ENCODE data around the gene RBM42. TPM values are rescaled to one million over a fixed set of nuclear protein-coding genes. Genes with fewer than 3 reads are reported as not detected.
A peak's percentile ranks its signal among the peaks of the same experiment; 100 is the strongest.

Gene RBM42
- total RNA-seq, 4 donors from 2014 or later, result 57.3 to 64.4 (median 63.1) TPM

GRCh38 chr19:35636651-35637050 lies 7.8 kb downstream of the RBM42 start:
- Histone ChIP-seq H3K9me3 (no peaks in the 10 kb centered on the region), H3K36me3 (peaks cover 0 to 66% (median 0%) of the 10 kb centered on the region in 3 donors), H3K4me3 (no peak overlapping the region), H3K27ac (no peak overlapping the region), H3K27me3 (no peaks in the 10 kb centered on the region), H3K4me1 (peaks cover 0 to 3% (median 0%) of the 10 kb centered on the region in 4 donors)
- TF ChIP-seq CTCF (IDR thresholded peaks at IDR 0.05), result no peak
- TF ChIP-seq POLR2A (IDR thresholded peaks at IDR 0.05), result no peak
- no peak for DNase-seq

- Histone ChIP-seq H3K27ac (no peak overlapping the region), H3K4me3 (no peak overlapping the region), H3K27me3 (no peaks in the 10 kb centered on the region), H3K4me1 (peaks cover 0 to 7% (median 0%) of the 10 kb centered on the region in 4 donors), H3K36me3 (peaks cover 0 to 61% (median 0%) of the 10 kb centered on the region in 3 donors), H3K9me3 (no peaks in the 10 kb centered on the region)
- DNase-seq, result no peak
- TF ChIP-seq POLR2A (IDR thresholded peaks at IDR 0.05), result no peak
- TF ChIP-seq CTCF (IDR thresholded peaks at IDR 0.05), result no peak
These were observed 8.3 kb downstream of the RBM42 start for GRCh38 chr19:35637165-35637564.

GRCh38 chr19:35639321-35639639 lies 10.4 kb downstream of the RBM42 start:
- Histone ChIP-seq H3K4me3 (no peak overlapping the region), H3K36me3 (peaks cover 0 to 40% (median 0%) of the 10 kb centered on the region in 3 donors), H3K9me3 (no peaks in the 10 kb centered on the region), H3K27ac (no peak overlapping the region), H3K4me1 (peaks cover 0 to 11% (median 3%) of the 10 kb centered on the region in 4 donors), H3K27me3 (no peaks in the 10 kb centered on the region)
- DNase-seq, result no peak
- TF ChIP-seq POLR2A (IDR thresholded peaks at IDR 0.05) (no peak), CTCF (IDR thresholded peaks at IDR 0.05) (no peak)

GRCh38 chr19:35639863-35640262 lies 11.0 kb downstream of the RBM42 start:
- no peak overlapping the region for H3K4me3 ChIP-seq
- peaks cover 0 to 11% (median 4%) of the 10 kb centered on the region in 4 donors for H3K4me1 ChIP-seq
- H3K9me3 ChIP-seq, result no peaks in the 10 kb centered on the region
- TF ChIP-seq POLR2A (IDR thresholded peaks at IDR 0.05) (no peak), CTCF (IDR thresholded peaks at IDR 0.05) (no peak)
- DNase-seq, result no peak
- H3K27ac ChIP-seq, result no peak overlapping the region
- H3K27me3 ChIP-seq, result no peaks in the 10 kb centered on the region
- peaks cover 0 to 34% (median 0%) of the 10 kb centered on the region in 3 donors for H3K36me3 ChIP-seq

- Histone ChIP-seq H3K36me3 (peaks cover 0 to 16% (median 0%) of the 10 kb centered on the region in 3 donors), H3K27ac (no peak within 1 kb of the TSS), H3K27me3 (no peaks in the 10 kb centered on the region), H3K4me3 (peak within 1 kb of the TSS in 1 of 4 donors; percentile 20), H3K4me1 (peaks cover 0 to 17% (median 5%) of the 10 kb centered on the region in 4 donors), H3K9me3 (no peaks in the 10 kb centered on the region)
- peak in 2 of 3 donors; percentile 64 to 73 for DNase-seq
- TF ChIP-seq POLR2A (IDR thresholded peaks at IDR 0.05) (no peak), CTCF (IDR thresholded peaks at IDR 0.05) (no peak)
These were observed 12.8 kb downstream of the RBM42 start, which contains the start of gene ETV2 for GRCh38 chr19:35641515-35642151. Gene ETV2, plus strand, starts transcription at chr19:35641745. Its CDS starts 716 bp downstream, at chr19:35642461.

Data from Peyer's patch (tissue), 4 donors.